CD4-positive, alpha-beta T cell treated with Interleukin-15 for 1 hour (primary cell): ENCODE results near the gene ADAMTS9.

Experiments
- DNase-seq: peaks from one replicate; pipeline ENCODE4 v3.0.0-alpha.2; 2020

ADAMTS9 gene

GRCh38 chr3:64616953-64617352 lies 70.8 kb downstream of the ADAMTS9 start:
- no peak for DNase-seq

DNA sequence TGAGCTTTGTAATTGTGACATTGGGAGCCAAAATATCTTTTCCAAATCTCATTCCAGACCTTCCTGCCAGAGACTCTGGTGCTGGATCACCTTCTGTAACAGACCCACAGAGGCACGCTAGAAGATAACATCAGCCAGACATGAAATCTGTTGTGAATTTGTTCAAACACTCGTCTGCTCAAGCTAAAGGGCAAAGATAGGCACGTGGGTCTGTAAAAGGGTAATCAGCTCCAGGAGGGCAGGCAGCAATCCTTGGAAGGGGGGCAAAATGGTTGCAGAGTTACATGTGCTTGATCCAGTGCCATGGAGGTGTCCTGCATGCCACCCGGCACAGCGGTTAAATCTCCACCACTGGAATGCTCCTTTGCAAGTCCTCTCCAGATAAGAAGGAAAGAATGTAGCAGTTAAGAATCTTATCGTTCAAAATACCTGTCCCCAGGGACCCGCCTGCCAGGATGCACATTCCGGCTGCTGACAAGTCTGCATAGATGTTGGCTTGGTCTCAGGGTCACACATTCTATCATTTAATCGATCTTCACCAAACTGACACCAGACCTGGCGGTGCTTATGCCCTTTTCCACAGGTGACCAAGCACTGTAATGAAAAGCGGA lies 74.8 kb downstream of the ADAMTS9 start:
- DNase-seq: no peak

- no peak for DNase-seq
Observed at GRCh38 chr3:64612082-64612860, 75.5 kb downstream of the ADAMTS9 start.

DNA sequence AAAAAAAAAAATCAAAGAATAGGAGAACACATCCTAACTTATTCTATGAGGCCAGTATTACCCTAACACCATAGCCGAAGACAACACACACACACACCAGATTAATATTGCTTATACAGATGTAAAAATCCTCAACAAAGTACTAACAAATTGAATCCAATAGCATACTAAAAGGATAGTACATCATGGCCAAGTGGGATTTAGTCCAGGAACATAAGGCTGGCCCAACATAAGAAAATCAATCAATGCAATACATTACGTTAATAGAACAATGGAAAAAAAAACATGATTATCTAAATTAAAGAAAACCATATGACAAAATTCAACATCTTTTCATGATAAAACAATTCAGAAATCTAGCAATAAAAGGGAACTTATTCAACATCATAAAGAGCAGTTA lies 79.1 kb downstream of the ADAMTS9 start:
- no peak for DNase-seq

DNA sequence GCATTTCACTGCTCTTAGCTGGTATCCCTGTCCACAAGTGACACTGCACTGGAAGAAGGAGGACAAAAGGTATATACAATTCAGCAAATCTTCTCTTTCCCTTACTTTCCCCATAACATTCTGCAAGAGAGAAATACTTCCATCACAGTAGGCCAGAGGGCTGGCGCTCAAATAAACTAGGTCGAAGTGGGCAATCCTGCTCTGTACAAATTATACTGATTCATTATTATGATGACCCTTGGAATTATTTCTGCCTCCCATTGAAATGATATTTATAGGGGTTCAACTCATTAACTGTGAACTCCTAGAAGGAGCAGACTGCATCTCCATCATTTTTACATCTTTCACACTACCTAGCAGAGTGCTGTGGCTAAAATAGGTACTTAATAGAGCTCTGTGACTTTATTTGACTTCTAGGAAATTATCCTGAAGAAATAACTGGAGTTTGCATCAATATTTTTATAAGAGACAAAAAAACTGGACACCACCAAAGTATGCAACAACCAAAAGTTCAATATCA lies 80.7 kb downstream of the ADAMTS9 start:
- no peak for DNase-seq

DNA sequence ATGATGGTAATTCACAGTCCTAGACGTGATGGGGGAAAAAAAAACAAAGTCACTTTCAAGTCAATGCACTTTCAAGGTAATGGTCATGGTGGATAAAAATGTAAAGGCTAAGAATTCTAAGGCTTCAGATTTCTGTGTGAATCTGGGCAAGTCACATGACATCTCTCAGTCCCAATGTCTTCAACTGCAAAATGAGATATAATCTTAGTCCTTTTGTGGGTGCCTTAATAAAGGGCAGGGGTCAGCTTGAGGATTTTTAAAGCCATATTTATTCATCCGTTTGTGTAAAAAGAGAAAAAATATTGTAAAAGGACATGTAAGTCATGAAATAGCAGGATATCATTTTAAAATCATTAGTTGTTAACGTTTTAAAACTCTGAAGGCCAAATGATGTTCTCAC lies 83.5 kb downstream of the ADAMTS9 start:
- DNase-seq: no peak

- no peak for DNase-seq
Observed at GRCh38 chr3:64601824-64602223, 86.0 kb downstream of the ADAMTS9 start.

DNA sequence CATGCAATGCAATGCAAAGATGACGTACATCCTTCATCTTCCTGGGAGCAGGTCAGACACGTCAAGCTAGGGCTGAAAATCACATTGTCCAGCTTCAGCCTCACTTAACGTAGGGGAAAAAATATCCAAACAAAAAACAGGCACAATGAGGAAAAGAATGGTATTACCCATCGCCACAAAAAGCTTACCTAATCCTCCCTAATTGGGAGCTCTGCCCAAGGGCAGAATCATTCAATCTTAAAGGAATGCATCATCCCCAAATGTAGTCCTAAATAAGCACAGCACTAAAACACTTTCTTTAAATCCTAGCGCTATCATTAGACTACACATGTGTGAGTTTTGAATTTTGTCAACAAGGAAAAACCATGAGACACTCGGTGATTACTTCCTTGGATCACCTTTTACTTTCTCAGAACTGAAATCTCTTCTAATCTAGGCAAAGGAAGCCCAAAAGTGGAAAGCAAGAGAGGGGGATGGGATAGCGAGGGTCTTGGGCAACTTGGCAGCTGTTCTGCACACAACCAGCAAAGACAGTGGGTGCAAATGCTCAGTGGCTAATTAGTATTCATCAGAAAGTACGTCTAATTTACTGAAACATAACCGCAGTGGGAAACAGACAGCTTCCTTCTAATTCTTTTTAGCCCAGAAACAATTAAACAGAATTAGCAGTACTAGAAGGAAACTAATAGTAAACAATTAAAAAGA lies 87.4 kb downstream of the ADAMTS9 start:
- no peak for DNase-seq

GRCh38 chr3:64599651-64600050 lies 88.1 kb downstream of the ADAMTS9 start:
- DNase-seq: no peak

DNA sequence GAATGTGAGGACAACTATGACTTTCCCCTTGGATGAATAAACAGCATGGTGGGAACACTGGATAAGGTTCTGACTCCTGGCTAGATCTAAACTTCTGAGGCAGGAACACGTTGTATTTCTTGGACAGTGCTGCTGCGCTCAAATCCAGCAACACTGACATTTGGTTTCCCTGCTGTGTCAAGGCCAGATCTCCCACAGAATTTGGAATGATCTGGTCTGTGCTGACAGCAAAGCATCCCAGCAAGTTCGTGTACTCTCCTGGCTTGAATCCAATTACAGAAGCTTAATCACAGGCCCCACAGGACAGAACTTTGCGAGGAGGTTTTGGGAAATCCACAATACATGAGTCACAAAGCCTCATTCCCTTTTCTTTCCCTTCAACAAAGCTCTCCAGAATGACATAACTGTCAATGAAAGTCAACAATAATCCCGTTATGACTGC lies 92.5 kb downstream of the ADAMTS9 start:
- DNase-seq: no peak

- no peak for DNase-seq
Observed at GRCh38 chr3:64594134-64594533, 93.7 kb downstream of the ADAMTS9 start.

GRCh38 chr3:64593350-64593749 lies 94.5 kb downstream of the ADAMTS9 start:
- DNase-seq: no peak

GRCh38 chr3:64591615-64592014 lies 96.2 kb downstream of the ADAMTS9 start:
- no peak for DNase-seq

DNA sequence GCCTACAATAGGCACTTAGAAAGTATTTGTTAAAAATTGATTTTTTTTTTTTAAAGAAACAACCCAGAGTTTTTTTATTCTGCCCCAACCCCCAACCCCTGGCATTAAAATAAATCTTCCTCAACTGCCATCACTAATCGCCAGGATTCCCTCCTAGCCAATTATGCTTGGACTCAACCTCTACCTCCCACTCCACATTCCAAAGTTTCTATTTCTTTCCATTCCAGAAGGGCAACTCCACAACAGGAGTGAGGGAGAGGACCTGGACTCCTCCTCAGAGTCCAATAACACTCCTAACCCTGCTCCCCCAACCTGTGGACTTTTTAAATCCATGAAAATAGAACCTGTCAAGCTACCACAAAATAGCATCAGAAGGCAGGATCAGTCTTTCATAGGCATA lies 99.4 kb downstream of the ADAMTS9 start:
- DNase-seq: no peak

- DNase-seq: no peak
Observed at GRCh38 chr3:64586952-64587351, 100.8 kb downstream of the ADAMTS9 start.

- DNase-seq: no peak
Observed at GRCh38 chr3:64584179-64584578, 103.6 kb downstream of the ADAMTS9 start.

DNA sequence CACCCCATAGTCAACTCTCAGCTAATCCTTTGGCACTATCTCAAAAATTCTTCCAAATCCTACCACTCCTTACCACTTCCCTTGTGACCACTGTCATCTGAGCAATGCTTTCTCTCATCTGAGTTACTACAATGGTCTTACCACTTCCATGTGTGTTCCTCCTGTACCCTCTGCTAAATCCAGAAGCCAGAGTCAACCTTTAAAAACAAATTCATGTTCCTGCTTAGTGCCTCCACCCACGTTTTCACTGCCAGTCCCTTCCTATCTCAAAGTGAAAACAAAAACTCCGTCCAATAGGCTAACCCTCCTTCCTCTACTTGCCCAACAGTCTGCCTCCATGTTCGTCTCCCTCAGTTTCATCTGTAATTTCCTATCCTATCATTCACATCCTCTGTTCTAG lies 109.0 kb downstream of the ADAMTS9 start:
- DNase-seq: no peak

- DNase-seq: no peak
Observed at GRCh38 chr3:64578062-64578770, 109.6 kb downstream of the ADAMTS9 start.

- DNase-seq: no peak
Observed at GRCh38 chr3:64576211-64576775, 111.5 kb downstream of the ADAMTS9 start.

DNA sequence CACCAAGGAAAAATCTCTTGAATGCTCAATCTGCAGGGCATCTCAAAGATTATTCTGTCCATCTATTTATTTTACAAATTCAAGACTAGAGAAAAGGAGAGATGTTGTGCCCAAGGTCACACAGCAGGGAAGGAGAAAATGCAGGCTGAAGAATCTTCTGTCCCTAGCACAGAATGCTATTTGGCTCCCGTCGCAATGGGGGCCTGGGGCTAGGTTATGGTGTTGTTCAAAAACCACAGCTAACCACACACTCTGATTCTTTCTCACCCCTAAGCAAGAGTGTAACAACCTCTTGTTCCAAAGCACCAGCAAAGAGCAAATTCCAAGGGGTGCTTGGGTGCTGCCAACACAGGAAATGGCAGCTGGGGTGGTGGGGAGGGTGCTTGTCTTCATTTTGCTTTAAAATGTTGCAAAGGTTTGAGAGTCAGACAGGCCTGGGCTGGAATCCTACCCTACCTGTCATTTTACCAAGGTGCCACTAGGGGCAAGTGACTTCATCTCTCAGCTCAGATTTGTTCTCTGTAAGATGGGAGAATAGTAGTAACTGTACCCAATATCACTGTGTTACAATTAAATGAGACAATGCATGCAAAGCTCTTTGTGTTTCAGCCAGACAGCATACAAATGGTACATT lies 112.5 kb downstream of the ADAMTS9 start:
- no peak for DNase-seq

- no peak for DNase-seq
Observed at GRCh38 chr3:64574194-64574593, 113.6 kb downstream of the ADAMTS9 start.

GRCh38 chr3:64571982-64572381 lies 115.8 kb downstream of the ADAMTS9 start:
- DNase-seq: no peak
